GM18526 (cell line): Measurements from ENCODE around the gene POLA1.

Source experiments
- POLR2A ChIP-seq: IDR thresholded peaks from 3 replicates; pipeline ENCODE4 v1.6.1; 2011; ENCODE audit not compliant: insufficient read length; ENCODE audit errors: extremely low read depth

POLA1 gene

GRCh38 chrX:24693453-24694202, at the start of gene POLA1:
Gene POLA1, plus strand, starts transcription at chrX:24693918. Its CDS starts 44 bp downstream, at chrX:24693962.
- peak; percentile 49 for TF ChIP-seq POLR2A

- no peak for TF ChIP-seq POLR2A
Observed at GRCh38 chrX:24646006-24646405, 47.7 kb upstream of the POLA1 start.

GRCh38 chrX:24646745-24647182, 47.0 kb upstream of the POLA1 start:
- TF ChIP-seq POLR2A = no peak

GRCh38 chrX:24647257-24648058, 46.3 kb upstream of the POLA1 start, which contains the start of gene PCYT1B:
Gene PCYT1B, minus strand, starts transcription at chrX:24647347. Its CDS starts 242 bp downstream, at chrX:24647105.
- no peak for TF ChIP-seq POLR2A

GRCh38 chrX:24648495-24648894, 45.2 kb upstream of the POLA1 start:
- no peak for TF ChIP-seq POLR2A

- TF ChIP-seq POLR2A = no peak
Observed at GRCh38 chrX:24651783-24652182, 41.9 kb upstream of the POLA1 start.

GRCh38 chrX:24657671-24658386, 35.9 kb upstream of the POLA1 start:
- no peak for TF ChIP-seq POLR2A

- TF ChIP-seq POLR2A = no peak
Observed at GRCh38 chrX:24658421-24658820, 35.3 kb upstream of the POLA1 start.

GRCh38 chrX:24659106-24659505, 34.6 kb upstream of the POLA1 start:
- TF ChIP-seq POLR2A = no peak

GRCh38 chrX:24659646-24660045, 34.1 kb upstream of the POLA1 start:
- TF ChIP-seq POLR2A = no peak

GRCh38 chrX:24661292-24661691, 32.4 kb upstream of the POLA1 start:
- TF ChIP-seq POLR2A = no peak

GRCh38 chrX:24662352-24662751, 31.4 kb upstream of the POLA1 start:
- no peak for TF ChIP-seq POLR2A

GRCh38 chrX:24668111-24668510, 25.6 kb upstream of the POLA1 start:
- TF ChIP-seq POLR2A = no peak

- no peak for TF ChIP-seq POLR2A
Observed at GRCh38 chrX:24672701-24673190, 21.0 kb upstream of the POLA1 start.

GRCh38 chrX:24673424-24673823, 20.3 kb upstream of the POLA1 start:
- TF ChIP-seq POLR2A = no peak
